ENCODE data around the gene ZFAND3. TPM values are rescaled to one million over a fixed set of nuclear protein-coding genes. Genes with fewer than 3 reads are reported as not detected.

The ZFAND3 gene
- total RNA-seq, 1 experiment from 2014 or later: 47.2 TPM

DNA sequence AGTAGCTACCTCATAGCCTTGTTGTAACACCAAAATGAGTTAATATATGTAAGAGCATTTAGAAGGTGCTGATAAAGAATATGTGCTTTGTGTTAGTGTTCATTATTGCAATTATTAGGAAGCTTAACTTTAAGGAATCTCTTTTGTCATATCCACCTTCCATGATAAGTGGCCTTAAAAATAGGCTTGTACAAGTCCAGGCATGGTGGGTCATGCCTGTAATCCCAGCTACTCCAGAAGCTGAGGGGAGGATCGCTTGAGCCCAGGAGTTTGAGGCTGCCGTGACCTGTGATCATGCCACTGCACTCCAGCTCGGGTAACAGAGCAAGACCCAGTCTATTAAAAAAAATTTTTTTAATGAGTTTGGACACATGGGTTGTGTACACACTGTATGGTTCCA is 285.5 kb downstream of the ZFAND3 start:
- DNase-seq (ENCODE audit: low read depth, low spot score): no peak
- Histone ChIP-seq H3K9me2 (ENCODE audit: insufficient read depth) (no peaks in the 10 kb centered on the region), H3K4me1 (ENCODE audit: control insufficient read depth in 1 of 2, insufficient read depth in 2 of 2, low read length in 2 of 2) (no peaks in the 10 kb centered on the region), H3K4me2 (ENCODE audit: low read length) (no peak overlapping the region), H4K20me1 (ENCODE audit: insufficient read depth) (0 out of 2 replicates have a peak, but pooled peaks cover 3% of the 10 kb centered on the region), H3K36me3 (ENCODE audit: control insufficient read depth in 1 of 2, insufficient read depth in 2 of 2, low read length in 2 of 2) (no peaks in the 10 kb centered on the region), H3K9ac (ENCODE audit: low read length) (no peak overlapping the region), H3K79me2 (ENCODE audit: insufficient read depth, low read length) (no peaks in the 10 kb centered on the region), H3K27ac (ENCODE audit: low read depth, low read length) (no peak overlapping the region), H3K27me3 (ENCODE audit: insufficient read depth, low read length) (no peaks in the 10 kb centered on the region), H3K9me3 (ENCODE audit: control insufficient read depth in 1 of 2, insufficient read depth in 1 of 2, low read depth in 1 of 2, low read length in 2 of 2) (no peaks in the 10 kb centered on the region), H3K4me3 (replicated peaks in 1 of 2; ENCODE audit: low read depth in 1 of 2, low read length in 2 of 2) (no peak overlapping the region), H2AFZ (ENCODE audit: low read depth, low read length, poor library complexity, severe bottlenecking) (no peak overlapping the region)
- no TSS peak for BruUV-seq (replicated peaks)
- TF ChIP-seq EZH2phosphoT487 (IDR thresholded peaks at IDR 0.05; ENCODE audit: borderline replicate concordance) (no peak), SRF (IDR thresholded peaks at IDR 0.05; ENCODE audit: low read depth) (no peak), JUND (IDR thresholded peaks at IDR 0.05) (no peak), ELF1 (IDR thresholded peaks at IDR 0.05; ENCODE audit: borderline replicate concordance, low read depth) (no peak), CEBPB (IDR thresholded peaks at IDR 0.05; ENCODE audit: low read depth) (no peak), CBX3 (IDR thresholded peaks at IDR 0.05; ENCODE audit: low read depth) (no peak), POLR2A (IDR thresholded peaks at IDR 0.05; ENCODE audit: borderline replicate concordance, extremely low read depth, insufficient read depth, insufficient read length) (no peak), FOSL1 (IDR thresholded peaks at IDR 0.05; ENCODE audit: low read depth) (no peak), SP1 (IDR thresholded peaks at IDR 0.05; ENCODE audit: low read depth) (no peak), RAD21 (IDR thresholded peaks at IDR 0.05; ENCODE audit: low read depth) (no peak)
- TF ChIP-seq, protein P1, sequence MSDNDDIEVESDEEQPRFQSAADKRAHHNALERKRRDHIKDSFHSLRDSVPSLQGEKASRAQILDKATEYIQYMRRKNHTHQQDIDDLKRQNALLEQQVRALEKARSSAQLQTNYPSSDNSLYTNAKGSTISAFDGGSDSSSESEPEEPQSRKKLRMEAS (IDR thresholded peaks at IDR 0.05): no peak
- TF ChIP-seq, protein P2, sequence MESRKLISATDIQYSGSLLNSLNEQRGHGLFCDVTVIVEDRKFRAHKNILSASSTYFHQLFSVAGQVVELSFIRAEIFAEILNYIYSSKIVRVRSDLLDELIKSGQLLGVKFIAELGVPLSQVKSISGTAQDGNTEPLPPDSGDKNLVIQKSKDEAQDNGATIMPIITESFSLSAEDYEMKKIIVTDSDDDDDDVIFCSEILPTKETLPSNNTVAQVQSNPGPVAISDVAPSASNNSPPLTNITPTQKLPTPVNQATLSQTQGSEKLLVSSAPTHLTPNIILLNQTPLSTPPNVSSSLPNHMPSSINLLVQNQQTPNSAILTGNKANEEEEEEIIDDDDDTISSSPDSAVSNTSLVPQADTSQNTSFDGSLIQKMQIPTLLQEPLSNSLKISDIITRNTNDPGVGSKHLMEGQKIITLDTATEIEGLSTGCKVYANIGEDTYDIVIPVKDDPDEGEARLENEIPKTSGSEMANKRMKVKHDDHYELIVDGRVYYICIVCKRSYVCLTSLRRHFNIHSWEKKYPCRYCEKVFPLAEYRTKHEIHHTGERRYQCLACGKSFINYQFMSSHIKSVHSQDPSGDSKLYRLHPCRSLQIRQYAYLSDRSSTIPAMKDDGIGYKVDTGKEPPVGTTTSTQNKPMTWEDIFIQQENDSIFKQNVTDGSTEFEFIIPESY (IDR thresholded peaks at IDR 0.05; ENCODE audit: extremely low read depth, insufficient replicate concordance, low read length): no peak
- TF ChIP-seq, protein P3, sequence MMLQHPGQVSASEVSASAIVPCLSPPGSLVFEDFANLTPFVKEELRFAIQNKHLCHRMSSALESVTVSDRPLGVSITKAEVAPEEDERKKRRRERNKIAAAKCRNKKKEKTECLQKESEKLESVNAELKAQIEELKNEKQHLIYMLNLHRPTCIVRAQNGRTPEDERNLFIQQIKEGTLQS (IDR thresholded peaks at IDR 0.05): no peak
- intact Hi-C loops (cut with micrococcal nuclease): no loop called here
- no peak for ATAC-seq
- ChIA-PET RAD21 (ENCODE audit: low non-redundant PET in 1 of 2, low total read pairs in 2 of 2, uncharacterized antibody in 2 of 2, unreplicated experiment in 2 of 2) (no interaction called here), CTCF (no interaction called here), POLR2A (interaction anchor here (0.6 kb wide), 1 partner anchor 11 kb away, joined by 3 read pairs; no protein-coding TSS in a partner anchor)
